ENCODE results near the gene SEZ6. TPM values are rescaled to one million over a fixed set of nuclear protein-coding genes. Genes with fewer than 3 reads are reported as not detected.
A peak's percentile ranks its signal among the peaks of the same experiment; 100 is the strongest.

The SEZ6 gene
- total RNA-seq, 4 donors from 2014 or later, result 0.42 to 0.83 (median 0.52) TPM; not detected in 1

DNA sequence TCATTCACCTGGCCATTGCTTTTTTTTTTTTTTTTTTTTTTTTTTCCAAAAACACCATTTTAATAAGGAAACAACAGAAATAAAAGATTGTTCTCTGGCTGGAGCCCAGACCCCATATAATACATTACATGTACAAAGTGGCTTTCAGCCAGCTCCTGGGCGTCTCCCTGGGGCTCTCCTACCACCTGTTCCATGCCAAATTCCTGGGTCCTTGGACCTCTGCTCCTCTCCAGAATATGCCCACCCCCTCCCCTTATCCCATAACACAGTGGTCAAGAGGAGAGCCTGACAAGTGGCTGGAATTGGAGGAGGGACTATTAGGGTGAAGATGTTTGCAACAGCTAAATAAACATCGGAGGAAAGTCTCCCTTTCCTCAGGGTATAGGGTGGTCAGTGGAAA is 50.9 kb downstream of the SEZ6 start:
- DNase-seq (ENCODE audit: extremely low spot score), result no peak
- H3K4me3 ChIP-seq, result no peak overlapping the region

DNA sequence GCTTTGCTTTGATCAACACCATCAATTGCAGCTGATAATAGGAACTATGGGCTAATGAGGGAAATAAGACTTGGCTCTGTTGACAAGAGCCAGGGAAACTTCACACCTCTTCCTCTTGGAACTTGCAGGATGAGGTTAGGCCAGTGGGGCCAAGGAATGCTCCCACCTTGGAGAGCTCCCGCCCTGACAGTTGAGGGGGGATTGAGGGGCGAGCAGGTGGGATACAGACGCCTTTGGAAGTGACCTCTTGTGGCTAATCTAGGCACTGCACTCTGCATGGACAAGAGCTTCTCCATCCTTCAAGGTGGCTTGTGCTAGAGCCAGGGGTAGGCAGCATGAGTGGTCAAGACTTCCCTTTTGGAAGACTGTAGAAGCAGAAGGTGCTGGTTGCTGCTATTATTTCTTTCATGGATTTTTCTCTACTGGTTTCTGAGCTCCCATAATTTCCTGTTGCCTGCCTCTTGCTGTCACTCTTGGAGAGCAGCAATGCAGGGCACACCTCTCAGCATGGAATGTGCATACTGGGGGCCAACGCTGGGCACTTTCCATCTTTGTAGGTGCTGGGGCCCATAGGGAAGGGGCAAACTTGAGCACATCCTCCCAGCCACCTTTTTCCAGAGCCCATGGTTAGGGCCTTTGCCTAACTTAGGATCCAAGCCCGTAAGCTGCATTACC is 52.3 kb downstream of the SEZ6 start:
- peak overlapping the region; percentile 83 to 97 (median 93) for H3K27ac ChIP-seq (replicated peaks in 1 of 4)
- no peaks in the 10 kb centered on the region for H3K9me3 ChIP-seq
- 35% methylated on average over 5 of the region's 5 CpGs for WGBS
- TF ChIP-seq, protein P1, sequence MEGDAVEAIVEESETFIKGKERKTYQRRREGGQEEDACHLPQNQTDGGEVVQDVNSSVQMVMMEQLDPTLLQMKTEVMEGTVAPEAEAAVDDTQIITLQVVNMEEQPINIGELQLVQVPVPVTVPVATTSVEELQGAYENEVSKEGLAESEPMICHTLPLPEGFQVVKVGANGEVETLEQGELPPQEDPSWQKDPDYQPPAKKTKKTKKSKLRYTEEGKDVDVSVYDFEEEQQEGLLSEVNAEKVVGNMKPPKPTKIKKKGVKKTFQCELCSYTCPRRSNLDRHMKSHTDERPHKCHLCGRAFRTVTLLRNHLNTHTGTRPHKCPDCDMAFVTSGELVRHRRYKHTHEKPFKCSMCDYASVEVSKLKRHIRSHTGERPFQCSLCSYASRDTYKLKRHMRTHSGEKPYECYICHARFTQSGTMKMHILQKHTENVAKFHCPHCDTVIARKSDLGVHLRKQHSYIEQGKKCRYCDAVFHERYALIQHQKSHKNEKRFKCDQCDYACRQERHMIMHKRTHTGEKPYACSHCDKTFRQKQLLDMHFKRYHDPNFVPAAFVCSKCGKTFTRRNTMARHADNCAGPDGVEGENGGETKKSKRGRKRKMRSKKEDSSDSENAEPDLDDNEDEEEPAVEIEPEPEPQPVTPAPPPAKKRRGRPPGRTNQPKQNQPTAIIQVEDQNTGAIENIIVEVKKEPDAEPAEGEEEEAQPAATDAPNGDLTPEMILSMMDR (IDR thresholded peaks at IDR 0.05), result peak; percentile 77 to 97 (median 81)
- no peak for TF ChIP-seq POLR2AphosphoS5 (IDR thresholded peaks at IDR 0.05)
- H3K36me3 ChIP-seq, result no peaks in the 10 kb centered on the region
- no peak for DNase-seq (ENCODE audit: extremely low spot score)
- H3K4me3 ChIP-seq, result no peak overlapping the region
- H3K4me1 ChIP-seq, result peaks cover 8 to 27% (median 18%) of the 10 kb centered on the region in 4 donors
- H3K27me3 ChIP-seq, result no peaks in the 10 kb centered on the region
- intact Hi-C loops (cut with DNase I), result no loop called here

More for the DNA sequence above, 50.9 kb downstream of the SEZ6 start:
- no peak overlapping the region for H3K27ac ChIP-seq (replicated peaks in 1 of 4)
- no peaks in the 10 kb centered on the region for H3K27me3 ChIP-seq
- peaks cover 0 to 6% (median 0%) of the 10 kb centered on the region in 4 donors for H3K36me3 ChIP-seq
- TF ChIP-seq POLR2AphosphoS5 (IDR thresholded peaks at IDR 0.05), result no peak
- no peak for TF ChIP-seq EP300 (IDR thresholded peaks at IDR 0.05)
- TF ChIP-seq POLR2A (IDR thresholded peaks at IDR 0.05; ENCODE audit: low read depth), result no peak
- TF ChIP-seq, protein P1 (IDR thresholded peaks at IDR 0.05), result no peak
- WGBS, result 75% methylated on average over 2 of the region's 2 CpGs
- intact Hi-C loops (cut with DNase I), result no loop called here
- H3K4me1 ChIP-seq, result peaks cover 6 to 20% (median 14%) of the 10 kb centered on the region in 4 donors
- H3K9me3 ChIP-seq, result no peaks in the 10 kb centered on the region

DNA sequence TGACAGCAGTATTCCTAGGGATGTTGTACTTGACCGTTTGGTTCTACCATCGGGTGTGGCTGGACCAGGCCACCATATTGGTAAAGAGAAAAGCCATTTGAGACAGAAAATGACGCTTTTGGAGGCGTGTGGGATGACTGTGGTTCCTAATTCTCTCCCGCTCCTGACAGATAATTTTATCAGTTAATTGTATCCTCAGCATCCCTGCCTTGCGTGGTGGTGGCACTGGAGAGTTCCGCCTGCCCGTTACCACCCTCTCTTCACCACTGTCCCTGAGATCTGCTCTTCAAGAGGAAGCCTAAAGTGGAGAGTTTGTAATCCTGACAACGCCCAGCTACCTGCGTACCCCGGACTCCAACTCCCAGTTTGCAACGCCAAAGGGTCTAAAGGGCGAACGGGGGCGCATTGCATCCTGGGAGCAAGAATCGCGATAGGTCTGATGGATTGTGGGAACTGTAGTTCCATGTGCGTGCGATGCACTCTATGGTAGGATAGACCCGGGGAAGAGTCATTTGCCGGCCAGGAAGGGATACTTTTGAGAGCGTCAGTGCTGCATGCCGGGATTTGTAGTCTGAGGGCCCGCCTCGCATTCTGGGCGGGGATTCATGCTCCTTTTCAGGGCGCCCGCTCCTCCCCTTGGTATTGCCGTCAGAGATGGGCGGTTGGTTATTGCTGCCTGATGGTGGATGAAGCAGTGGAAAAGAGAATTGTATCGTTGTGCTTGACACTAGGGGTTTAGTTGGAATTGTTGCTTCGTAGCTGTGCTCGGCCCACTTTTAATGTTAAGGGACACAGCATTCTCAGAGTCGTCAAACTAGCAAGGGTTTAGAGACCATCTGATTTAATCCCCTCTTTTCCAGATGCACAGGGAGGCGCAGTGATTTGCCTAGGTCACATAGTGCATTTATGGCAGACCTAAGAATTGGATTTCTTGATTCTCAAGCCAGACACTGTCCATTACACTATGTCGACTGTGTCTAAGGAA is 53.5 kb downstream of the SEZ6 start:
- Histone ChIP-seq H3K27ac (replicated peaks in 1 of 4) (peak overlapping the region; percentile 92 to 98 (median 96)), H3K36me3 (peaks cover 0 to 1% (median 0%) of the 10 kb centered on the region in 4 donors), H3K4me3 (peak overlapping the region; percentile 82 to 98 (median 92)), H3K27me3 (no peaks in the 10 kb centered on the region), H3K9me3 (no peaks in the 10 kb centered on the region), H3K4me1 (peaks cover 21 to 40% (median 31%) of the 10 kb centered on the region in 4 donors)
- WGBS, result 7% methylated on average over 33 of the region's 36 CpGs
- no peak for TF ChIP-seq EP300 (IDR thresholded peaks at IDR 0.05)
- peak; percentile 4 to 97 for TF ChIP-seq POLR2AphosphoS5 (IDR thresholded peaks at IDR 0.05)
- TF ChIP-seq, protein P1 (IDR thresholded peaks at IDR 0.05), result no peak
- TF ChIP-seq POLR2A (IDR thresholded peaks at IDR 0.05; ENCODE audit: low read depth), result no peak
- intact Hi-C loops (cut with DNase I), result no loop called here
- DNase-seq (ENCODE audit: extremely low spot score), result peak; percentile 99

DNA sequence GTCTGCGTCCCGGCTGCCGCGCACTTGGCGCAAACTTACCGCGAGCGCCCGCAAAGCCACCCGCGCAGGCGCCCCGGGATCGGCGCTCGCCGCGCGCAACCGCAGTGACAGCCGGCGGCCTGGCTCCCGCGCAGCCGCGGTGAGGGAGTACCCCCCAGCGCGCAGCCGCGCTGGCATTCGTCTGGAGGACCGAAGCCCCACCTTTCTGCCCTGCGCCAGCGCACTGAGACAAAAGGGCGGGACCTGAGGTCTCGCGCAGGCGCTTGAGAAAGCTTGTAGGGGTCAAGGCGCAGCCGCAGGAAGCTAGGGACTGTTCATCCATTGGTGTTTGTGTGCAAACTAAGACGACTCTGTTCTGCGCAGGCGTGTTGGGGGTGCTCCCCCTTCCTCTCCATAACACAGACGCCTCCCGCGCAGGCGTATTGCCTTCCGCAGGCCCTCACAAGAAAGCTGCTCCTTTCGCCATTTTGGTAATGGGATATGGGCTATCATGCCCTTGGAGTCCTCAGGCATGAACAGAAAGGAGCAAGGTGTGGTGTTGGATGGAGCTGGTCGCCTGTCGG is 54.3 kb downstream of the SEZ6 start, which contains the start of gene PHF12:
TSS of gene PHF12 (minus strand) at position 91 of the 563 bp plus-strand sequence. CDS start 558 bp downstream, outside the sequence.
- no peaks in the 10 kb centered on the region for H3K9me3 ChIP-seq
- peak within 1 kb of the TSS; percentile 93 to 99 (median 96) for H3K27ac ChIP-seq (replicated peaks in 1 of 4)
- H3K27me3 ChIP-seq, result no peaks in the 10 kb centered on the region
- peaks cover 29 to 48% (median 39%) of the 10 kb centered on the region in 4 donors for H3K4me1 ChIP-seq
- H3K4me3 ChIP-seq, result peak within 1 kb of the TSS; percentile 82 to 98 (median 92)
- WGBS, result 0% methylated on average over 16 of the region's 51 CpGs
- TF ChIP-seq POLR2AphosphoS5 (IDR thresholded peaks at IDR 0.05), result peak; percentile 91 to 99
- peak; percentile 72 for TF ChIP-seq POLR2A (IDR thresholded peaks at IDR 0.05; ENCODE audit: low read depth)
- TF ChIP-seq, protein P1 (IDR thresholded peaks at IDR 0.05), result no peak
- intact Hi-C loops (cut with DNase I), result no loop called here
- peaks cover 0 to 6% (median 0%) of the 10 kb centered on the region in 4 donors for H3K36me3 ChIP-seq
- DNase-seq (ENCODE audit: extremely low spot score), result peak; percentile 100

Measured in esophagus muscularis mucosa (tissue), 4 donors.